Measurements from ENCODE around the gene ATRX.

GRCh38 chrX:77668391-77669237 is 117.4 kb downstream of the ATRX start:
- TF ChIP-seq CTCF (IDR thresholded peaks at IDR 0.05) (no peak), POLR2A (IDR thresholded peaks at IDR 0.05) (no peak)
